ENCODE data around the gene AGPS.

DNA sequence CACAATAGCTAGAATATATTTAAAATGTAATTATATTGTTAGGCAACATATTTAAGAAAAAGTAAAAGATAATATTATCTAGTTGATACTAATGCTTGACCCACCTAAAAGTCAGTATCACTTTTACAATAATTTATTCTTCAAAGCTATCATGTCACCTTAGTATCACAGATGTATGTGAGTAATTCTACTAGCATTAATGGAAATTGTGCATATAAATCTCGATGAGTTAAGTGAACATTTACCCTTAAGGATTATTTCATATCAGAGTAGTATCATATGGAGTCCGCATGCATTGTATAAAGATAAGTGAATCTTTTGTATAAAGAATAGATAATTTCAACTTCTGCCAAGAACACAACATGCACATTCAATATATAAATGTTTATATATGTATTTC, 103.4 kb downstream of the AGPS start:
- TF ChIP-seq, protein P1, sequence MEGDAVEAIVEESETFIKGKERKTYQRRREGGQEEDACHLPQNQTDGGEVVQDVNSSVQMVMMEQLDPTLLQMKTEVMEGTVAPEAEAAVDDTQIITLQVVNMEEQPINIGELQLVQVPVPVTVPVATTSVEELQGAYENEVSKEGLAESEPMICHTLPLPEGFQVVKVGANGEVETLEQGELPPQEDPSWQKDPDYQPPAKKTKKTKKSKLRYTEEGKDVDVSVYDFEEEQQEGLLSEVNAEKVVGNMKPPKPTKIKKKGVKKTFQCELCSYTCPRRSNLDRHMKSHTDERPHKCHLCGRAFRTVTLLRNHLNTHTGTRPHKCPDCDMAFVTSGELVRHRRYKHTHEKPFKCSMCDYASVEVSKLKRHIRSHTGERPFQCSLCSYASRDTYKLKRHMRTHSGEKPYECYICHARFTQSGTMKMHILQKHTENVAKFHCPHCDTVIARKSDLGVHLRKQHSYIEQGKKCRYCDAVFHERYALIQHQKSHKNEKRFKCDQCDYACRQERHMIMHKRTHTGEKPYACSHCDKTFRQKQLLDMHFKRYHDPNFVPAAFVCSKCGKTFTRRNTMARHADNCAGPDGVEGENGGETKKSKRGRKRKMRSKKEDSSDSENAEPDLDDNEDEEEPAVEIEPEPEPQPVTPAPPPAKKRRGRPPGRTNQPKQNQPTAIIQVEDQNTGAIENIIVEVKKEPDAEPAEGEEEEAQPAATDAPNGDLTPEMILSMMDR (IDR thresholded peaks at IDR 0.05; ENCODE audit: borderline replicate concordance, extremely low read depth, low read length, poor library complexity, severe bottlenecking) = no peak
- TF ChIP-seq EZH2 (IDR thresholded peaks at IDR 0.05; ENCODE audit: borderline replicate concordance, low read depth, low read length, severe bottlenecking) = no peak

Data from DND-41 (cell line).